K562 (cell line): ENCODE measurements around the gene PI16. TPM values are rescaled to one million over a fixed set of nuclear protein-coding genes. Genes with fewer than 3 reads are reported as not detected.

Experiments used
- ARHGAP35 ChIP-seq: fragments of 450-650 bp; IDR thresholded peaks from 2 replicates; pipeline ENCODE4 v1.6.1; 2018; ENCODE audit not compliant: partially characterized antibody
- ARNT ChIP-seq, 2 experiments: fragments of 450-650 bp; IDR thresholded peaks; 2 replicates each; pipeline ENCODE4 v1.6.1; 2016; ENCODE audit warnings: mild to moderate bottlenecking in 1 of 2
- ASH1L ChIP-seq: fragments of 450-650 bp; IDR thresholded peaks from 2 replicates; pipeline ENCODE4 v1.6.1; 2018; ENCODE audit warnings: borderline replicate concordance, mild to moderate bottlenecking, low read depth; ENCODE audit not compliant: partially characterized antibody
- EWSR1 ChIP-seq: fragments of 450-650 bp; IDR thresholded peaks from 2 replicates; pipeline ENCODE4 v1.6.1; 2018; ENCODE audit warnings: borderline replicate concordance, mild to moderate bottlenecking, low read depth, moderate library complexity; ENCODE audit not compliant: partially characterized antibody
- NFIC ChIP-seq: fragments of 450-650 bp; IDR thresholded peaks from 2 replicates; pipeline ENCODE4 v1.6.1; 2017; ENCODE audit warnings: mild to moderate bottlenecking, inconsistent platforms
- OTX1 ChIP-seq: fragments of 450-650 bp; formaldehyde crosslinking; IDR thresholded peaks from 2 replicates; pipeline ENCODE4 v1.4.0; 2022; ENCODE audit warnings: mild to moderate bottlenecking
- RBM15 ChIP-seq: fragments of 200-400 bp; formaldehyde crosslinking; IDR thresholded peaks from 2 replicates; pipeline ENCODE4 v1.6.1; 2018; ENCODE audit warnings: mild to moderate bottlenecking, low read length, moderate library complexity; ENCODE audit not compliant: insufficient read depth
- TOE1 ChIP-seq, 2 experiments: fragments of 450-650 bp in 1 of 2; sonication (generic) in 1 of 2; formaldehyde crosslinking in 1 of 2; IDR thresholded peaks; 2 replicates each; pipeline versions ENCODE4 v1.7.1 to v1.8.0; 2016 to 2022; ENCODE audit warnings: borderline replicate concordance in 2 of 2, mild to moderate bottlenecking in 2 of 2, antibody characterized with exemption in 1 of 2, inconsistent platforms in 1 of 2, low read depth in 1 of 2, missing genetic modification reagents in 1 of 2, moderate library complexity in 1 of 2
- ZBTB40 ChIP-seq, 2 experiments: fragments of 450-650 bp in 1 of 2; sonication (generic) in 1 of 2; formaldehyde crosslinking in 1 of 2; IDR thresholded peaks; 2 replicates each; pipeline versions ENCODE4 v1.7.1 to v1.9.0; 2016 to 2022; ENCODE audit warnings: inconsistent platforms in 1 of 2, mild to moderate bottlenecking in 1 of 2, missing genetic modification reagents in 1 of 2
- polyA plus RNA-seq, 8 experiments: library from polyadenylated mRNA; depleted of rRNA in 4 of 8; stranded (reverse) in 5 of 8; unstranded in 3 of 8; fragments of >200 nt; fragmentation: Nextera tagmentation in 2 of 8; fragmentation: Illumina TruSeq in 1 of 8; extraction: Ambion mirVana in 2 of 8; extraction: Trizol in 1 of 8; gene quantifications; 2 replicates each; pipeline versions ENCODE4 v1.2.1 to v1.2.3, GENCODE V29; 2011 to 2014; ENCODE audit warnings: inconsistent platforms in 1 of 8, missing spikeins in 1 of 8
- total RNA-seq, 7 experiments: library from RNA; depleted of rRNA in 6 of 7; stranded (reverse); fragments of >200 nt in 6 of 7; fragmentation: Illumina TruSeq in 2 of 7; extraction: Trizol in 2 of 7; gene quantifications; 2 replicates each; pipeline versions ENCODE4 v1.2.1 to v1.2.3, GENCODE V29; 2011 to 2021; ENCODE audit warnings: low replicate concordance in 1 of 7

The PI16 gene
- total and polyA plus RNA-seq, 9 of the 15 experiments (the other 6 are each of a cell fraction or from before 2014, with no cell fraction given), result 0.06 to 0.18 TPM; not detected in 7

- TF ChIP-seq ZBTB40 (IDR thresholded peaks at IDR 0.05), result peak; percentile 61; the same call in 1 of the 2 replicates
- TF ChIP-seq ZBTB40 (CRISPR knock-in tag; IDR thresholded peaks at IDR 0.05), result no peak
- peak in 1 of 2 experiments; percentile 34; a peak in 1 of 4 replicates for TF ChIP-seq ARNT (IDR thresholded peaks at IDR 0.05)
- peak; percentile 78 for TF ChIP-seq NFIC
- TF ChIP-seq EWSR1, result no peak
- TF ChIP-seq OTX1 (CRISPR knock-in tag), result peak; percentile 34; the same call in 1 of the 2 replicates
- TF ChIP-seq ARHGAP35, result peak; percentile 8
- peak; percentile 17; the same call in 1 of the 2 replicates for TF ChIP-seq TOE1 (IDR thresholded peaks at IDR 0.05; ENCODE audit: borderline replicate concordance)
- no peak for TF ChIP-seq TOE1 (CRISPR knock-in tag; IDR thresholded peaks at IDR 0.05; ENCODE audit: borderline replicate concordance, low read depth)
- TF ChIP-seq RBM15, result no peak
- TF ChIP-seq ASH1L, result peak; percentile 41
These were observed 30.9 kb downstream of the PI16 start (continued) for GRCh38 chr6:36985417-36985807.
